WI38 (cell line): ENCODE measurements around the gene HCST.
"Not testable (repeated sequence)": the region's sequence is repeated elsewhere in the genome, so short reads cannot be mapped to it uniquely, and the experiment has no call there.

Source experiments
- H3K4me3 ChIP-seq: 2 replicates; pipeline ENCODE4 v1.5.1; 2011; ENCODE audit warnings: low read depth, mild to moderate bottlenecking, control low read depth, low read length
- CTCF ChIP-seq: IDR thresholded peaks from 2 replicates; pipeline ENCODE4 v1.5.1; 2012; ENCODE audit warnings: low read depth, mild to moderate bottlenecking, control low read depth, low read length

HCST gene

GRCh38 chr19:35869327-35870123, 32.8 kb upstream of the HCST start:
- no peak for TF ChIP-seq CTCF
- H3K4me3 ChIP-seq: no peak overlapping the region

- H3K4me3 ChIP-seq: not testable (repeated sequence)
Measured at GRCh38 chr19:35870124-35870736, 32.1 kb upstream of the HCST start.

- no peak overlapping the region for H3K4me3 ChIP-seq
- no peak for TF ChIP-seq CTCF
Measured at GRCh38 chr19:35870798-35871197, 31.5 kb upstream of the HCST start.

- H3K4me3 ChIP-seq: no peak overlapping the region
- no peak for TF ChIP-seq CTCF
Measured at GRCh38 chr19:35871611-35872010, 30.7 kb upstream of the HCST start.

GRCh38 chr19:35872180-35872579, 30.1 kb upstream of the HCST start:
- no peak for TF ChIP-seq CTCF
- no peak overlapping the region for H3K4me3 ChIP-seq

GRCh38 chr19:35874392-35874930, 27.9 kb upstream of the HCST start:
- H3K4me3 ChIP-seq: no peak overlapping the region

GRCh38 chr19:35879068-35879467, 23.3 kb upstream of the HCST start:
- no peak for TF ChIP-seq CTCF
- H3K4me3 ChIP-seq: no peak overlapping the region

More at GRCh38 chr19:35874392-35874930, 27.9 kb upstream of the HCST start:
- TF ChIP-seq CTCF: no peak
